Measurements from ENCODE around the gene ARMC6. TPM values are rescaled to one million over a fixed set of nuclear protein-coding genes. Genes with fewer than 3 reads are reported as not detected.

ARMC6 gene
- total RNA-seq, 1 experiment from 2014 or later = 66.5 TPM

DNA sequence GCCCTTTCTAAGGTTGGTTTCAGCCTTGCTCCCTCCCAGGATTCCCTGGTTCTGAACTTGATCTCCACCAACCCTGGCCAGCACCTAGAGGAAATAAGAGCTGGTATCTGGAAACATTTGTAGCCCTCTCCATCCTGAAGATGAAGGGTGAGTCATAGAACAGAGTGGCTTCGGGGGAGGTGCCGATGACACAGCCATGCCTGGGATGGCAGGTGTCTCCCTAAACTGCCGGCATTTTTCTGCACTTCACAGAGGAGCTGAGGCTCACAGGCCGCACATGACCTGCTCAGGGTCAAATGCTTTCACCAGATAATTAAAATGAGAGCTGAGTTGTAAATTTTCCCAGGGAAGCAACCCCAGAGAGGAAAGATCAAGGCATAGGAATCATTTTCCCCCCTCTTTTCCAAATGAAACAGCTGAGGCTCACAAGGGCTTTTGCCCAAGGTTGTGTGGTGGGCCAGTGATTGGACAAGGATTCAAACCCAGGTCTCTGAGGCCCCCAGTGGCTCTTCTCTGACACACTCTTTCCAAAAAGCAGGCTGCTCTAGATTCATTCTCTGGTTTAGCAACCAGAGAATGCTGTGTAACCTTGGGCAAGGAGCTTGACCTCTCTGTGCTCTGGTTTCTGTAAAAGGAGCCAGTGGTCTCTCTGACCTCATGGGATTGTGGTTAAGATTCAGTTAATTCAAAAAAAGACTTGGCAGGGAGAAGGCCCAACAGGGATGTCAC lies 29.2 kb downstream of the ARMC6 start:
- Histone ChIP-seq H3K9me3 (ENCODE audit: control insufficient read depth, low read depth, low read length) (no peaks in the 10 kb centered on the region), H2BK15ac (ENCODE audit: low read depth, low read length) (no peak overlapping the region), H4K8ac (replicated peaks; ENCODE audit: insufficient read length, low read depth, low read length) (no peak overlapping the region), H3K23ac (ENCODE audit: insufficient read length, low read depth, low read length) (no peak overlapping the region), H2BK5ac (ENCODE audit: insufficient read length, low read length) (no peak overlapping the region), H3K27ac (ENCODE audit: insufficient read length, low read depth, low read length) (no peak overlapping the region), H3K79me1 (ENCODE audit: insufficient read depth, low read depth, low read length, poor library complexity, severe bottlenecking) (no peaks in the 10 kb centered on the region), H4K91ac (ENCODE audit: insufficient read length, low read depth, low read length) (no peak overlapping the region), H3K79me2 (ENCODE audit: insufficient read depth, low read length) (no peaks in the 10 kb centered on the region), H3K9ac (ENCODE audit: extremely low read depth, insufficient read length, low read length) (no peak overlapping the region), H3K4me2 (ENCODE audit: insufficient read depth, insufficient read length, low read length) (peak overlapping the region; percentile 51), H2BK120ac (ENCODE audit: low read depth, low read length, poor library complexity, severe bottlenecking) (no peak overlapping the region), H3K4me1 (ENCODE audit: insufficient read depth, low read length) (peaks cover 3% of the 10 kb centered on the region; the same call in 1 of the 2 replicates), H2BK12ac (ENCODE audit: insufficient read length, low read depth, low read length) (no peak overlapping the region), H3K14ac (ENCODE audit: insufficient read depth, low read length) (no peak overlapping the region), H3K27me3 (ENCODE audit: insufficient read depth, low read length) (peaks cover 11% of the 10 kb centered on the region; the same call in 1 of the 2 replicates), H3K4ac (ENCODE audit: low read depth, low read length) (no peak overlapping the region), H4K5ac (ENCODE audit: insufficient read length, low read depth, low read length) (no peak overlapping the region), H3T11ph (ENCODE audit: low read length) (no peak overlapping the region), H3K23me2 (ENCODE audit: insufficient read length, low read depth, low read length, poor library complexity, severe bottlenecking) (peaks cover 4% of the 10 kb centered on the region), H2BK20ac (ENCODE audit: low read depth, low read length, poor library complexity, severe bottlenecking) (no peak overlapping the region), H3K56ac (ENCODE audit: insufficient read length, low read depth, low read length) (no peak overlapping the region), H4K20me1 (ENCODE audit: control insufficient read depth, insufficient read depth, insufficient read length) (no peaks in the 10 kb centered on the region), H2AFZ (ENCODE audit: low read length) (no peak overlapping the region), H2AK5ac (ENCODE audit: insufficient read length, low read length) (no peak overlapping the region), H3K18ac (ENCODE audit: insufficient read length, low read depth, low read length) (no peak overlapping the region)
- no peaks in the 10 kb centered on the region; a peak in 1 of 5 replicates for H3K9me3 Mint-ChIP-seq
- peaks cover 13 to 29% (median 15%) of the 10 kb centered on the region in 3 experiments for H3K36me3 Mint-ChIP-seq (ENCODE audit: insufficient read depth in 1 of 3, low read depth in 3 of 3)
- no CpG with 5 or more reads among the region's 4 CpGs for WGBS (ENCODE audit: extremely low coverage, insufficient read length, low lambda C conversion rate)
- H3K27me3 Mint-ChIP-seq (ENCODE audit: low read depth) = peaks cover 36% of the 10 kb centered on the region
- no peak for DNase-seq
- H3K4me1 Mint-ChIP-seq = peaks cover 20 to 21% of the 10 kb centered on the region in 2 experiments
- H3K27ac Mint-ChIP-seq = peak overlapping the region; percentile 44 to 82 (median 59); a peak in 3 of 7 replicates
- peak overlapping the region; percentile 62 to 84 for H3K4me3 Mint-ChIP-seq
- TF ChIP-seq, protein P1, sequence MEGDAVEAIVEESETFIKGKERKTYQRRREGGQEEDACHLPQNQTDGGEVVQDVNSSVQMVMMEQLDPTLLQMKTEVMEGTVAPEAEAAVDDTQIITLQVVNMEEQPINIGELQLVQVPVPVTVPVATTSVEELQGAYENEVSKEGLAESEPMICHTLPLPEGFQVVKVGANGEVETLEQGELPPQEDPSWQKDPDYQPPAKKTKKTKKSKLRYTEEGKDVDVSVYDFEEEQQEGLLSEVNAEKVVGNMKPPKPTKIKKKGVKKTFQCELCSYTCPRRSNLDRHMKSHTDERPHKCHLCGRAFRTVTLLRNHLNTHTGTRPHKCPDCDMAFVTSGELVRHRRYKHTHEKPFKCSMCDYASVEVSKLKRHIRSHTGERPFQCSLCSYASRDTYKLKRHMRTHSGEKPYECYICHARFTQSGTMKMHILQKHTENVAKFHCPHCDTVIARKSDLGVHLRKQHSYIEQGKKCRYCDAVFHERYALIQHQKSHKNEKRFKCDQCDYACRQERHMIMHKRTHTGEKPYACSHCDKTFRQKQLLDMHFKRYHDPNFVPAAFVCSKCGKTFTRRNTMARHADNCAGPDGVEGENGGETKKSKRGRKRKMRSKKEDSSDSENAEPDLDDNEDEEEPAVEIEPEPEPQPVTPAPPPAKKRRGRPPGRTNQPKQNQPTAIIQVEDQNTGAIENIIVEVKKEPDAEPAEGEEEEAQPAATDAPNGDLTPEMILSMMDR (conservative IDR thresholded peaks at IDR 0.05) = no peak
